ENCODE results near the gene PIGT.

Gene PIGT

DNA sequence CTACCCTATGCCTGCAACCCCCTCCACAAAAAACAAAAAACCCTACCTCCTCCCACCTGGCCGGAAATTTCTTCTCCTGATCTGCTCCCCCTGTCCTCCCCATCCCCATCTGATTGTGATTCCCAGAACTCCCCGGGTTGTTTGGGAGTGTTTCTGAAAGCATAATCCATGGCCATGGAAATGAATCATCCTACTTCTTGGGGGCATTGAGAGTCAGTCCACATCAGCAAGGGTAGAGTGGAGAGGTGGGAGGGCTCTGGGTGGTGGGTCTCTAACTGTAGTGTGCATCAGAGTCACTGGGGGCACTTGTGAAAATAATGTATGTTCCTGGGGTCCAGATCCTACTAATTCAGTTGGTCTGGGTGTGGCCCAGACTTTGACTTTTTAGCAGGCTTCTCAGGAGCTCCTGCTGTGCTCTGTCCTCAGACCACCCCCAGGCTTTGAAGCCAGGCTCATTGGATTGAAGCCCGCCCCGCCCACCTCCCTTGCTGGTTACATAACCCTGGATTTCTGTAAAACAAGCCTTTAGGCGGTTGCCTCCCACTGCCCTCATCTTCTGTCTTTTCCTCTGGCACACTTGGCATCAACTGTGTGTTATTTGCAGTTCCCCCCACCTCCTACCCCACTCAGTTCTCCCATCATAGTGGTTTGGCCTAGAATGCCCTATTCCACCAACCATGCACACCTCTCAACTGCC is 10.5 kb downstream of the PIGT start:
- no peak overlapping the region for H3K27ac ChIP-seq (ENCODE audit: insufficient read depth, low read length, poor library complexity, severe bottlenecking)
- H3K4me3 ChIP-seq (ENCODE audit: insufficient read depth, low read depth, low read length, poor library complexity, severe bottlenecking): no peak overlapping the region
- no peaks in the 10 kb centered on the region for H3K4me1 ChIP-seq (ENCODE audit: control insufficient read depth, insufficient read depth, low read length, poor library complexity, severe bottlenecking)
- H3K9me3 ChIP-seq (ENCODE audit: control insufficient read depth, low read length): no peaks in the 10 kb centered on the region
- H3K36me3 ChIP-seq (ENCODE audit: control insufficient read depth, insufficient read depth, low read length): peaks cover 34% of the 10 kb centered on the region
- H3K27me3 ChIP-seq (replicated peaks; ENCODE audit: control insufficient read depth, insufficient read depth, low read length, poor library complexity, severe bottlenecking): no peaks in the 10 kb centered on the region
- DNase-seq: no peak

DNA sequence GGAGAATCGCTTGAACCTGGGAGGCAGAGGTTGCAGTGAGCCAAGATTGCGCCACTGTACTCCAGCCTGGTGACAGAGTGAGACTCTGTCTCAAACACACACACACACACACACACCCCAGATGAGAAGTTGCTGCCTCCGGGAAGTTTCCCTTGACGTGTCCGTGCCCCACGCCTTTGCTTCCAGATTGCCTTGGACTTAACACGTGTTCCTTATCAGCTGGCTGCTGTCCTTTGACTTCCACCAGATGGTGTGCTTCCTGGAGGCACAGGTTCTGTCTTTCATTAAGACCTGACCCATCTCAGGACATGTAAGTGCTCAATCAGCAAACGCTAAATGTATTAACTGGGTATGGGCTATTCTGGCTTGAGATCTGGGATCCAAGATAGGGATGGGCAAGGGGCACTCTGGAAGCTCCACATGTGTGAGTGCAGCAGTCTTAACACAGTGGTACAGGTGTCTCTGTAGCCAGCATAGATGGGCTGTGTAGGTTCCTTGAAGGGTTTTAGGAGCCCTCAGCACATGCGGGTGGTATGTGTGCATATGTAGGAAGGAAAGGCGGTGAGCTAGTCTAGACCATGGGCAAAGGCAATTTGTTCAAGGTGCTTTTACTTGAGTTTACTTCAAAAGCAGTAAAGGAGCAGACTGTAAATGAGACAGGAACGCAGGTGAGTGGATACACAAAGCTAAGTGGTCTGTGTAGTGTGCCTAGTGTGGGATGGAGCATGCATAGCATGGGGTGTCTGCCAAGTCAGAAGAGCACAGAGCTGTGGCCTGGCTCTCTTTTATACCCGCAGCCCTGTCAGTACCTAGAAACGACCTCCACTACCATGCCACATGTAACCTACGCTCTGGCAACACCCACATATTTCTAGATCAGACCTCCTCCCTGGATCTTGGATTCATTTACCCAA is 11.6 kb downstream of the PIGT start:
- Histone ChIP-seq H3K4me1 (ENCODE audit: control insufficient read depth, insufficient read depth, low read length, poor library complexity, severe bottlenecking) (no peaks in the 10 kb centered on the region), H3K36me3 (ENCODE audit: control insufficient read depth, insufficient read depth, low read length) (peaks cover 27% of the 10 kb centered on the region), H3K4me3 (ENCODE audit: insufficient read depth, low read depth, low read length, poor library complexity, severe bottlenecking) (no peak overlapping the region)

DNA sequence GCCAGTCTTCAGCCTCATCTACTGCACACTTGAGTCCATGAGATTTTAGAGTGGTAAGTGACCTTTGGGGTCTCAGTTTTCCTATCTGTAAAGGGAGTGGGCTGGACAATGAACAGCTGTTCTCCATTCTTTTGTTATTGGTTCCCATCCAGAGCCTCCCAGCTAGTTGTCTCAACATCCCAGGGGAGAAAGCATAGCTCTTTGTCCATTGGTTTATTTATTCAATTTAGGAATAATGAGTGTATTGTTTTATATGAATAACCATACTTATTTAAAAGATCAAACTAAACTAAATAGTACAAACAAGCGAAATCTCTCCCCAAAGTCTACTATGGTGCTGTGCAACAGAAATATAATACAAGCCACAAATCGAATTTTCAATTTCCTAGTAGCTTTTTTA is 13.7 kb downstream of the PIGT start:
- H3K4me3 ChIP-seq (ENCODE audit: insufficient read depth, low read depth, low read length, poor library complexity, severe bottlenecking): no peak overlapping the region
- H3K27ac ChIP-seq (ENCODE audit: insufficient read depth, low read length, poor library complexity, severe bottlenecking): no peak overlapping the region
- no peaks in the 10 kb centered on the region for H3K4me1 ChIP-seq (ENCODE audit: control insufficient read depth, insufficient read depth, low read length, poor library complexity, severe bottlenecking)
- H3K27me3 ChIP-seq (replicated peaks; ENCODE audit: control insufficient read depth, insufficient read depth, low read length, poor library complexity, severe bottlenecking): no peaks in the 10 kb centered on the region
- H3K36me3 ChIP-seq (ENCODE audit: control insufficient read depth, insufficient read depth, low read length): peaks cover 12% of the 10 kb centered on the region
- no peaks in the 10 kb centered on the region for H3K9me3 ChIP-seq (ENCODE audit: control insufficient read depth, low read length)
- DNase-seq: no peak

More for the DNA sequence above, 11.6 kb downstream of the PIGT start:
- Histone ChIP-seq H3K27ac (ENCODE audit: insufficient read depth, low read length, poor library complexity, severe bottlenecking) (no peak overlapping the region), H3K27me3 (replicated peaks; ENCODE audit: control insufficient read depth, insufficient read depth, low read length, poor library complexity, severe bottlenecking) (no peaks in the 10 kb centered on the region), H3K9me3 (ENCODE audit: control insufficient read depth, low read length) (no peaks in the 10 kb centered on the region)
- DNase-seq: no peak

DNA sequence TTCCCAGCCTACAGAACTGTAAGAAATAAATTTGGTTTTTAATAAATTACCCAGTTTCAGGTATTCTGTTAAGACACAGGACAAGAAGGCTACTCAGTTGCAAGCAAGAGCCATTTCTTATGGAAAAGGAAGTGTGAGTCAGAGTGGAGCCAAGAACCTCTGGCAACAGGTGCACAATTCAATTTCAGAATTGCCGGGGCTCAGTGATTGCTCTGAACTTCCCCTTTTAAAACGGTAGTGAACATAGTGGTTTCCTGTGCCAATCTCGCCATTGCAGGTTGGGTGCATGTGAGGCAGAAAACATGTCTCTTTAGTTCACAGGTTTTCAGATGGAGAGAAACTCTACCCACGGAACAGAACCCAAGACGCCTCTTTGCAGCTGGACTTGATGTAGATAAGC is 16.4 kb downstream of the PIGT start:
- H3K36me3 ChIP-seq (ENCODE audit: control insufficient read depth, insufficient read depth, low read length): no peaks in the 10 kb centered on the region

DNA sequence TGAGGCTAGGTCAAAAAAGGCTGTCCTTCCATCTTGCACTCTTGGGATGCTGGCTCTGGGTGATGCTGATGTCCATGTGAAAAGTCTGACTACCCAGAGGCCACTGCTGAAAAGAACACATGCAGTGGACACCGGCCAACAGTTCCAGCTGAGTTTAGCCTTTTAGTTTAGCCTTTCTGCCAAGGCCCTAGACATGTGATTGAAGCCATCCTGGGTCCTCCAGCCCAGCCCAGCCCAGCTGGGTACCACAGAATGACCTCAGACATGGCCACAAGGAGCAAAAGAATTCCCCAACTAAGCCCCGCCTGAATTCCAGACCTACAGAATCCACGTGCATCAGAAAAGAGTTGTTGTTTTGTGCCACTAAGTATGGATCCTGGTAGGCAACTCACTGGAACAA is 17.4 kb downstream of the PIGT start:
- DNase-seq: no peak
- Histone ChIP-seq H3K36me3 (ENCODE audit: control insufficient read depth, insufficient read depth, low read length) (no peaks in the 10 kb centered on the region), H3K4me1 (ENCODE audit: control insufficient read depth, insufficient read depth, low read length, poor library complexity, severe bottlenecking) (peaks cover 7% of the 10 kb centered on the region), H3K27ac (ENCODE audit: insufficient read depth, low read length, poor library complexity, severe bottlenecking) (no peak overlapping the region), H3K4me3 (ENCODE audit: insufficient read depth, low read depth, low read length, poor library complexity, severe bottlenecking) (no peak overlapping the region), H3K27me3 (replicated peaks; ENCODE audit: control insufficient read depth, insufficient read depth, low read length, poor library complexity, severe bottlenecking) (no peaks in the 10 kb centered on the region), H3K9me3 (ENCODE audit: control insufficient read depth, low read length) (no peaks in the 10 kb centered on the region)

More for the DNA sequence above, 16.4 kb downstream of the PIGT start:
- Histone ChIP-seq H3K9me3 (ENCODE audit: control insufficient read depth, low read length) (no peaks in the 10 kb centered on the region), H3K4me1 (ENCODE audit: control insufficient read depth, insufficient read depth, low read length, poor library complexity, severe bottlenecking) (peaks cover 7% of the 10 kb centered on the region), H3K27ac (ENCODE audit: insufficient read depth, low read length, poor library complexity, severe bottlenecking) (no peak overlapping the region), H3K4me3 (ENCODE audit: insufficient read depth, low read depth, low read length, poor library complexity, severe bottlenecking) (no peak overlapping the region), H3K27me3 (replicated peaks; ENCODE audit: control insufficient read depth, insufficient read depth, low read length, poor library complexity, severe bottlenecking) (no peaks in the 10 kb centered on the region)
- DNase-seq: no peak

DNA sequence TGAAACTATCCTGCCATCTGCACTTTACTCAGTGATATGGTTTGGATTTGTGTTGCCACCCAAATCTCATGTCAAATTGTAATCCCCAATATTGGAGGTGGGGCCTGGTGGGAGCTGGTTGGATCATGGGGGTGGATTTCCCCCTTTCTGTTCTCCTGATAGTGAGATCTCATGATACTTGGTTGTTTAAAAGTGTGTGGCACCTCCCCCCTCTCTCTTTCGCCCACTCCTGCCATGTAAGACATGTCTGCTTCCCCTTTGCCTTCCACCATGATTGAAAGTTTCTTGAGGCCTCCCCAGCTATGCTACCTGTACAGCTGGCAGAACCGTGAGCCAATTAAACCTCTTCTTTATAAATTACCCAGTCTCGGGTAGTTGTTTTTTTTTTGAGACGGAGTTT is 18.0 kb downstream of the PIGT start:
- H3K9me3 ChIP-seq (ENCODE audit: control insufficient read depth, low read length): no peaks in the 10 kb centered on the region
- H3K27ac ChIP-seq (ENCODE audit: insufficient read depth, low read length, poor library complexity, severe bottlenecking): no peak overlapping the region
- H3K4me3 ChIP-seq (ENCODE audit: insufficient read depth, low read depth, low read length, poor library complexity, severe bottlenecking): no peak overlapping the region
- no peaks in the 10 kb centered on the region for H3K27me3 ChIP-seq (replicated peaks; ENCODE audit: control insufficient read depth, insufficient read depth, low read length, poor library complexity, severe bottlenecking)
- no peaks in the 10 kb centered on the region for H3K36me3 ChIP-seq (ENCODE audit: control insufficient read depth, insufficient read depth, low read length)
- peaks cover 7% of the 10 kb centered on the region for H3K4me1 ChIP-seq (ENCODE audit: control insufficient read depth, insufficient read depth, low read length, poor library complexity, severe bottlenecking)
- DNase-seq: no peak

DNA sequence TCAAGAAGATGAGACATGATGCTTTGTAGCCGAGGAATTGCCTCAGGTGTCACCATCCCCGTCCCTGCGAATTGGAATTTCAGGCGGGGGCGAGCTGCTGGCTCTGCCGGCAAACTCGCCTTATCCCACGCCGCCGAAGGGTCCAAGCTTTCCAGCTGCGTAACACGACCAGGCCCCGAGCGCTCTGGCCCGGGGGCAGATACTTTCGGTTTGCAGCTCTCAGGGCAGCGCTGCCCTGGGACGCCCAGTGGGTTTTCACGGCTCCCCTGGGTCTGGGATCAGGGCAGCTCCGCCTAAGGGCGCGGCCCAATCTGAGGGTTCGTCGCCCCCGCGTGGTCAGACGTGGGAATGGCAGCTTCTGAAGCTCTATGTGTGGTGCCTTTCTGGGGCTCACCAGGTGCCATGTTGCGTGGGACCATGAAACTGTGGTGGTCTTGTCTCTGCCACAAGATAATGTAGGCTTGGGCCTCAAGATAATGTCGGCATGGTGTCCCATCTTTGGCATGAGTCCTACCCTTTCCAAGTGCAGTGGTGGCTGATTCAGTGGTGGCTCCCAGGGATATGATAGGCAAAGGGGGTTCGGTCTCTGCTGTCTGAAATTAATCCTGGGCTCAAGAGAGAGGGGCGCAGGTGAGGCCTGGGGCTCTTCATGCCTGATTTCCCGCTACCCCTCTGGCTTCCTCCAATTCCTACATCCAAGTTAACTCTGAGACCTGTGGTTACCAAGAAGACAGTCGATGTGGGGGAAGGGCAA is 21.0 kb downstream of the PIGT start:
- Histone ChIP-seq H3K4me3 (ENCODE audit: insufficient read depth, low read depth, low read length, poor library complexity, severe bottlenecking) (peak overlapping the region; percentile 57), H3K27me3 (replicated peaks; ENCODE audit: control insufficient read depth, insufficient read depth, low read length, poor library complexity, severe bottlenecking) (no peaks in the 10 kb centered on the region), H3K36me3 (ENCODE audit: control insufficient read depth, insufficient read depth, low read length) (no peaks in the 10 kb centered on the region), H3K9me3 (ENCODE audit: control insufficient read depth, low read length) (no peaks in the 10 kb centered on the region), H3K4me1 (ENCODE audit: control insufficient read depth, insufficient read depth, low read length, poor library complexity, severe bottlenecking) (peaks cover 7% of the 10 kb centered on the region), H3K27ac (ENCODE audit: insufficient read depth, low read length, poor library complexity, severe bottlenecking) (peak overlapping the region; percentile 40)
- peak; percentile 71 to 79 (median 71) for DNase-seq

DNA sequence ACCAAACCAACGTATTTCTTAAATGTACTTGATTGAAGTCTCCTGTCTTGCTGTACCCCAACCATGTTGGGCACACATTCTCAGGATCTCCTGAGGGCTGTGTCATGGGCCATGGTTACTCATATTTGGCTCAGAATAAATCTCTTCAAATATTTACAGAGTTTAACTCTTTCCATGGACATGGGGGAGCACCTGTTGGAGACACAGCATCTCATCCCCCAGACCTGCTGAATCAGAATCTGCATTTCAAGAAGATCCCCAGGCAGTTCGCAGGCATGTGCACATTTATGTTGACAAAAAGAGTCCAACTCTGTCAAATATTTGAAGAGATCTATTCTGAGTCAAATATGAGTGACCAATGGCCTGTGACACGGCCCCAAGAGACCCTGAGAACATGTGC is 24.5 kb downstream of the PIGT start:
- Histone ChIP-seq H3K4me1 (ENCODE audit: control insufficient read depth, insufficient read depth, low read length, poor library complexity, severe bottlenecking) (peaks cover 21% of the 10 kb centered on the region), H3K9me3 (ENCODE audit: control insufficient read depth, low read length) (no peaks in the 10 kb centered on the region), H3K4me3 (ENCODE audit: insufficient read depth, low read depth, low read length, poor library complexity, severe bottlenecking) (no peak overlapping the region), H3K27ac (ENCODE audit: insufficient read depth, low read length, poor library complexity, severe bottlenecking) (no peak overlapping the region), H3K27me3 (replicated peaks; ENCODE audit: control insufficient read depth, insufficient read depth, low read length, poor library complexity, severe bottlenecking) (no peaks in the 10 kb centered on the region), H3K36me3 (ENCODE audit: control insufficient read depth, insufficient read depth, low read length) (no peaks in the 10 kb centered on the region)
- DNase-seq: no peak

DNA sequence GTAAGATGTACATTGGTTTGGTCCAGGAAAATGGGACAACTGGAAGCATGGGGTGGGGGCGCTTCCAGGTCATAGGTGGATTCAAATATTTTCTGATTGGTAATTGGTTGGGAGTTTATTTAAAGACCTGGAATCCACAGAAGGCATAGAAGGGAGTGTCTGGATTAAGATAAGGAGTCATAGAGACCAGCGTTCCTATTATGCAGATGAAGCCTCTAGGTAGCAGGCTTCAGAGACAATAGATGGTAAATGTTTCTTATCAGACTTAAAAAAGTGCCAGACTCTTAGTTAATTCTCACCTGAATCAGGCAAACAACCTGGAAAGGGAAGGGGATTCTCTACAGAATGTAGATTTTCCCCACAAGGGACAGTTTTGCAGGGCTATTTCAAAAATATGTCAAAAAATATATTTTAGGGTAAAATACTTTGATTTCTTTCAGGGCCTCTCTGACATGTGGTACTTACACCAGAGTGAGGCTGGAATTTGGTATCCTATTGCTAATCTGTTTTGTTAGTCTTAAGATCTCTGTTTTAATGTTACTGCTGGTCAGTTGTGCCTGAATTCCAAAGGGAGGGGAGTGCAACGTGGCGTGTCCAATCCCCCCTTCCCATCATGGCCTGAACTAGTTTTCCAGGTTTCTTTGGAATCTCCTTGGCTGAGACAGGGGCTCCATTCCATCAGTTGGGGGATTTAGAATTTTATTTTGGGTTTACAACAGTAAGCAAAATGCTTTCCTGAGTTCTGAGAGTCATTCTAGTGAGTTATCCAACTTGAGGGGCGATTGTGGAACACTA is 25.1 kb downstream of the PIGT start:
- DNase-seq: no peak
- H3K36me3 ChIP-seq (ENCODE audit: control insufficient read depth, insufficient read depth, low read length): no peaks in the 10 kb centered on the region
- peaks cover 21% of the 10 kb centered on the region for H3K4me1 ChIP-seq (ENCODE audit: control insufficient read depth, insufficient read depth, low read length, poor library complexity, severe bottlenecking)
- H3K4me3 ChIP-seq (ENCODE audit: insufficient read depth, low read depth, low read length, poor library complexity, severe bottlenecking): no peak overlapping the region
- no peaks in the 10 kb centered on the region for H3K27me3 ChIP-seq (replicated peaks; ENCODE audit: control insufficient read depth, insufficient read depth, low read length, poor library complexity, severe bottlenecking)
- H3K27ac ChIP-seq (ENCODE audit: insufficient read depth, low read length, poor library complexity, severe bottlenecking): no peak overlapping the region
- no peaks in the 10 kb centered on the region for H3K9me3 ChIP-seq (ENCODE audit: control insufficient read depth, low read length)

All from effector memory CD4-positive, alpha-beta T cell (primary cell).